Smooth muscle cell (in vitro differentiated cells): ENCODE data around the gene CLRN3. TPM values are rescaled to one million over a fixed set of nuclear protein-coding genes. Genes with fewer than 3 reads are reported as not detected.

Source experiments
- DNase-seq: peaks from one replicate; lab custom pipeline; 2025; ENCODE audit not compliant: unreplicated experiment; lab: John Stamatoyannopoulos, UW
- H2AFZ ChIP-seq: fragments of 200-600 bp; sonication (generic); 2 replicates; pipeline ENCODE4 v1.6.0; 2016; ENCODE audit warnings: antibody characterized with exemption, low read depth, mild to moderate bottlenecking
- H3F3A ChIP-seq: fragments of 200-600 bp; sonication (generic); 2 replicates; pipeline ENCODE4 v1.6.0; 2017; ENCODE audit warnings: antibody characterized with exemption, low read depth
- H3K27ac ChIP-seq: fragments of 200-600 bp; sonication (generic); 2 replicates; pipeline ENCODE4 v1.5.1; 2016; ENCODE audit warnings: low read depth, mild to moderate bottlenecking
- H3K27me3 ChIP-seq: fragments of 200-600 bp; sonication (generic); 2 replicates; pipeline ENCODE4 v1.6.1; 2016; ENCODE audit warnings: low read depth, mild to moderate bottlenecking
- H3K36me3 ChIP-seq: fragments of 200-600 bp; sonication (generic); 2 replicates; pipeline ENCODE4 v1.5.1; 2016; ENCODE audit warnings: low read depth
- H3K4me1 ChIP-seq: fragments of 200-600 bp; sonication (generic); 2 replicates; pipeline ENCODE4 v1.5.1; 2016; ENCODE audit warnings: low read depth
- H3K4me2 ChIP-seq: fragments of 200-600 bp; sonication (generic); 2 replicates; pipeline ENCODE4 v1.6.0; 2016; ENCODE audit warnings: mild to moderate bottlenecking
- H3K4me3 ChIP-seq: fragments of 200-600 bp; sonication (generic); 2 replicates; pipeline ENCODE4 v1.5.1; 2016; ENCODE audit warnings: mild to moderate bottlenecking
- H3K79me2 ChIP-seq: fragments of 200-600 bp; sonication (generic); 2 replicates; pipeline ENCODE4 v1.6.0; 2016; ENCODE audit warnings: low read depth, mild to moderate bottlenecking
- H3K9ac ChIP-seq: fragments of 200-600 bp; sonication (generic); 2 replicates; pipeline ENCODE4 v1.6.0; 2016; ENCODE audit warnings: low read depth
- H3K9me3 ChIP-seq: fragments of 200-600 bp; sonication (generic); replicated peaks from 2 replicates; pipeline ENCODE4 v1.5.1; 2016; ENCODE audit warnings: low read depth
- H4K20me1 ChIP-seq: fragments of 200-600 bp; sonication (generic); 2 replicates; pipeline ENCODE4 v1.6.0; 2016; ENCODE audit warnings: low read depth
- CTCF ChIP-seq: fragments of 200-600 bp; sonication (generic); IDR thresholded peaks from 2 replicates; pipeline ENCODE4 v1.5.1; 2017; ENCODE audit warnings: borderline replicate concordance, mild to moderate bottlenecking, antibody characterized with exemption; ENCODE audit not compliant: insufficient read depth, poor library complexity, severe bottlenecking
- WGBS: methylation state at CpG from one replicate; pipeline ENCODE4 v1.1.7; 2016; ENCODE audit warnings: low lambda C conversion rate; 5-methylcytosine and 5-hydroxymethylcytosine counted together
- polyA plus RNA-seq: library from polyadenylated mRNA; unstranded; fragments of >200 nt; fragmentation: Nextera tagmentation; extraction: Ambion mirVana; gene quantifications from 2 replicates; pipeline ENCODE4 v1.2.1, GENCODE V29; 2016
- total RNA-seq: library from RNA; depleted of rRNA; stranded (reverse); fragments of >200 nt; gene quantifications from 2 replicates; pipeline ENCODE4 v1.2.3, GENCODE V29; 2014

Gene CLRN3
- total and polyA plus RNA-seq, 2 experiments from 2014 or later, result not detected

- no peak overlapping the region for H3K4me3 ChIP-seq
- H3K9me3 ChIP-seq, result no peaks in the 10 kb centered on the region
- H3K27me3 ChIP-seq, result no peaks in the 10 kb centered on the region
- H2AFZ ChIP-seq, result no peak overlapping the region
- no peaks in the 10 kb centered on the region for H3K79me2 ChIP-seq
- H4K20me1 ChIP-seq, result no peaks in the 10 kb centered on the region
- H3K27ac ChIP-seq, result no peak overlapping the region
- no peaks in the 10 kb centered on the region for H3K36me3 ChIP-seq
- 95% methylated on average over 5 of the region's 5 CpGs for WGBS
- H3K9ac ChIP-seq, result no peak overlapping the region
- no peaks in the 10 kb centered on the region for H3K4me1 ChIP-seq
- TF ChIP-seq CTCF, result no peak
- no peak overlapping the region for H3K4me2 ChIP-seq
- no peak for DNase-seq
- no peaks in the 10 kb centered on the region for H3F3A ChIP-seq
Measured at GRCh38 chr10:127877699-127878098, 15.0 kb downstream of the CLRN3 start.

- no peaks in the 10 kb centered on the region for H3K4me1 ChIP-seq
- DNase-seq, result no peak
- H3K27me3 ChIP-seq, result no peaks in the 10 kb centered on the region
- no peak for TF ChIP-seq CTCF
- no peak overlapping the region for H2AFZ ChIP-seq
- H4K20me1 ChIP-seq, result no peaks in the 10 kb centered on the region
- H3K4me3 ChIP-seq, result no peak overlapping the region
- no peaks in the 10 kb centered on the region for H3F3A ChIP-seq
- 94% methylated on average over 4 of the region's 4 CpGs for WGBS
- no peaks in the 10 kb centered on the region for H3K79me2 ChIP-seq
- no peak overlapping the region for H3K4me2 ChIP-seq
- H3K36me3 ChIP-seq, result no peaks in the 10 kb centered on the region
- H3K9ac ChIP-seq, result no peak overlapping the region
- no peaks in the 10 kb centered on the region for H3K9me3 ChIP-seq
- H3K27ac ChIP-seq, result no peak overlapping the region
Measured at GRCh38 chr10:127877116-127877515, 15.6 kb downstream of the CLRN3 start.

GRCh38 chr10:127875916-127876315 lies 16.8 kb downstream of the CLRN3 start:
- Histone ChIP-seq H4K20me1 (no peaks in the 10 kb centered on the region), H2AFZ (no peak overlapping the region), H3K4me1 (no peaks in the 10 kb centered on the region), H3K36me3 (no peaks in the 10 kb centered on the region), H3K4me3 (no peak overlapping the region), H3K27ac (no peak overlapping the region), H3K79me2 (no peaks in the 10 kb centered on the region), H3F3A (no peaks in the 10 kb centered on the region), H3K9ac (no peak overlapping the region), H3K4me2 (no peak overlapping the region), H3K27me3 (no peaks in the 10 kb centered on the region), H3K9me3 (no peaks in the 10 kb centered on the region)
- TF ChIP-seq CTCF, result no peak
- DNase-seq, result no peak
- 93% methylated on average over 5 of the region's 5 CpGs for WGBS

GRCh38 chr10:127875449-127875765 lies 17.3 kb downstream of the CLRN3 start:
- Histone ChIP-seq H2AFZ (no peak overlapping the region), H3K9me3 (no peaks in the 10 kb centered on the region), H4K20me1 (no peaks in the 10 kb centered on the region), H3K9ac (no peak overlapping the region), H3K4me2 (no peak overlapping the region), H3K4me3 (no peak overlapping the region), H3K27me3 (no peaks in the 10 kb centered on the region), H3K4me1 (no peaks in the 10 kb centered on the region), H3F3A (no peaks in the 10 kb centered on the region), H3K79me2 (no peaks in the 10 kb centered on the region), H3K27ac (no peak overlapping the region), H3K36me3 (no peaks in the 10 kb centered on the region)
- DNase-seq, result no peak
- WGBS, result 92% methylated on average over 6 of the region's 6 CpGs
- TF ChIP-seq CTCF, result no peak
